SK-N-SH (cell line): ENCODE results near the gene TMEM63C.

Source experiments
- EP300 ChIP-seq, 2 experiments: IDR thresholded peaks; 2 replicates each; pipeline versions ENCODE4 v1.4.0 to v1.6.1; 2012; ENCODE audit warnings: borderline replicate concordance in 1 of 2, low read depth in 1 of 2, low read length in 1 of 2
- FOXM1 ChIP-seq: IDR thresholded peaks from 2 replicates; pipeline ENCODE4 v1.4.0; 2012; ENCODE audit warnings: low read depth, mild to moderate bottlenecking
- MAX ChIP-seq: IDR thresholded peaks from 2 replicates; pipeline ENCODE4 v1.4.0; 2012; ENCODE audit warnings: low read depth
- NFIC ChIP-seq: IDR thresholded peaks from 2 replicates; pipeline ENCODE4 v1.4.0; 2012; ENCODE audit warnings: borderline replicate concordance
- TCF12 ChIP-seq: IDR thresholded peaks from 2 replicates; pipeline ENCODE4 v1.4.0; 2012
- ZBTB33 ChIP-seq: IDR thresholded peaks from 2 replicates; pipeline ENCODE4 v1.4.0; 2012; ENCODE audit warnings: low read depth, borderline replicate concordance
- TF ChIP-seq, protein P1 (sequence below): fragments of 200-600 bp; sonication (generic); IDR thresholded peaks from 2 replicates; pipeline ENCODE4 v1.6.1; 2017; ENCODE audit warnings: antibody characterized with exemption, mild to moderate bottlenecking, moderate library complexity

- TF ChIP-seq, protein P1, sequence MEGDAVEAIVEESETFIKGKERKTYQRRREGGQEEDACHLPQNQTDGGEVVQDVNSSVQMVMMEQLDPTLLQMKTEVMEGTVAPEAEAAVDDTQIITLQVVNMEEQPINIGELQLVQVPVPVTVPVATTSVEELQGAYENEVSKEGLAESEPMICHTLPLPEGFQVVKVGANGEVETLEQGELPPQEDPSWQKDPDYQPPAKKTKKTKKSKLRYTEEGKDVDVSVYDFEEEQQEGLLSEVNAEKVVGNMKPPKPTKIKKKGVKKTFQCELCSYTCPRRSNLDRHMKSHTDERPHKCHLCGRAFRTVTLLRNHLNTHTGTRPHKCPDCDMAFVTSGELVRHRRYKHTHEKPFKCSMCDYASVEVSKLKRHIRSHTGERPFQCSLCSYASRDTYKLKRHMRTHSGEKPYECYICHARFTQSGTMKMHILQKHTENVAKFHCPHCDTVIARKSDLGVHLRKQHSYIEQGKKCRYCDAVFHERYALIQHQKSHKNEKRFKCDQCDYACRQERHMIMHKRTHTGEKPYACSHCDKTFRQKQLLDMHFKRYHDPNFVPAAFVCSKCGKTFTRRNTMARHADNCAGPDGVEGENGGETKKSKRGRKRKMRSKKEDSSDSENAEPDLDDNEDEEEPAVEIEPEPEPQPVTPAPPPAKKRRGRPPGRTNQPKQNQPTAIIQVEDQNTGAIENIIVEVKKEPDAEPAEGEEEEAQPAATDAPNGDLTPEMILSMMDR: no peak
- TF ChIP-seq EP300 (IDR thresholded peaks at IDR 0.05; ENCODE audit: borderline replicate concordance in 1 of 2, low read depth in 1 of 2, low read length in 1 of 2) (no peak), MAX (no peak), NFIC (no peak), ZBTB33 (no peak), FOXM1 (no peak), TCF12 (no peak)
Measured at GRCh38 chr14:77306851-77307496, 125.4 kb downstream of the TMEM63C start.
